K562 (cell line): Measurements from ENCODE around the gene EIF5A2. TPM values are rescaled to one million over a fixed set of nuclear protein-coding genes. Genes with fewer than 3 reads are reported as not detected.

Experiments used
- REST ChIP-seq, 2 experiments: fragments of 450-650 bp; formaldehyde crosslinking in 1 of 2; IDR thresholded peaks; 2 replicates each; pipeline versions ENCODE4 v1.4.0 to v1.6.1; 2014 to 2020; ENCODE audit warnings: mild to moderate bottlenecking in 2 of 2, borderline replicate concordance in 1 of 2, low read depth in 1 of 2
- polyA plus RNA-seq, 8 experiments: library from polyadenylated mRNA; depleted of rRNA in 4 of 8; stranded (reverse) in 5 of 8; unstranded in 3 of 8; fragments of >200 nt; fragmentation: Nextera tagmentation in 2 of 8; fragmentation: Illumina TruSeq in 1 of 8; extraction: Ambion mirVana in 2 of 8; extraction: Trizol in 1 of 8; gene quantifications; 2 replicates each; pipeline versions ENCODE4 v1.2.1 to v1.2.3, GENCODE V29; 2011 to 2014; ENCODE audit warnings: inconsistent platforms in 1 of 8, missing spikeins in 1 of 8
- total RNA-seq, 7 experiments: library from RNA; depleted of rRNA in 6 of 7; stranded (reverse); fragments of >200 nt in 6 of 7; fragmentation: Illumina TruSeq in 2 of 7; extraction: Trizol in 2 of 7; gene quantifications; 2 replicates each; pipeline versions ENCODE4 v1.2.1 to v1.2.3, GENCODE V29; 2011 to 2021; ENCODE audit warnings: low replicate concordance in 1 of 7

The EIF5A2 gene
- total and polyA plus RNA-seq, 9 of the 15 experiments (the other 6 are each of a cell fraction or from before 2014, with no cell fraction given) = 3.9 to 18.3 (median 15.9) TPM

GRCh38 chr3:170848292-170848917 is 60.0 kb downstream of the EIF5A2 start (continued):
- peak; percentile 51; the same call in 1 of the 2 replicates for TF ChIP-seq REST (IDR thresholded peaks at IDR 0.05; ENCODE audit: borderline replicate concordance)
- no peak for TF ChIP-seq REST (CRISPR knock-in tag; IDR thresholded peaks at IDR 0.05; ENCODE audit: low read depth)
- TF ChIP-seq, all 486 proteins: peak for 6
